Cardiac muscle cell (in vitro differentiated cells and primary cell): Measurements from ENCODE around the gene FAM168A. TPM values are rescaled to one million over a fixed set of nuclear protein-coding genes. Genes with fewer than 3 reads are reported as not detected.
A peak's percentile ranks its signal among the peaks of the same experiment; 100 is the strongest.

ENCODE experiments used
- DNase-seq, 2 donors: peaks; one replicate each; pipeline versions ENCODE4 v3.0.0 to v3.0.0-alpha.2; 2010 to 2017; ENCODE audit warnings: low read depth in 1 of 2, low spot score in 1 of 2
- H3K27ac ChIP-seq: fragments of 200-600 bp; sonication (generic); 2 replicates; pipeline ENCODE4 v1.5.1; 2016
- H3K27me3 ChIP-seq: fragments of 200-600 bp; sonication (generic); 2 replicates; pipeline ENCODE4 v1.6.0; 2016; ENCODE audit warnings: control low read depth
- H3K36me3 ChIP-seq: fragments of 200-600 bp; sonication (generic); 2 replicates; pipeline ENCODE4 v1.5.1; 2016; ENCODE audit warnings: control low read depth
- H3K4me1 ChIP-seq: fragments of 200-600 bp; sonication (generic); 2 replicates; pipeline ENCODE4 v1.8.1; 2017; ENCODE audit warnings: low read depth, mild to moderate bottlenecking, mixed run types
- H3K4me3 ChIP-seq: fragments of 200-600 bp; sonication (generic); 2 replicates; pipeline ENCODE4 v1.5.1; 2016; ENCODE audit warnings: mild to moderate bottlenecking
- H3K9me3 ChIP-seq: fragments of 200-600 bp; sonication (generic); 2 replicates; pipeline ENCODE4 v1.5.1; 2017; ENCODE audit warnings: low read depth, mild to moderate bottlenecking, control low read depth
- polyA plus RNA-seq: library from polyadenylated mRNA; unstranded; fragments of >200 nt; fragmentation: Nextera tagmentation; extraction: Ambion mirVana; gene quantifications from 2 replicates; pipeline ENCODE4 v1.2.1, GENCODE V29; 2016
- total RNA-seq: library from RNA; depleted of rRNA; stranded (reverse); fragments of >200 nt; gene quantifications from 2 replicates; pipeline ENCODE4 v1.2.3, GENCODE V29; 2016
- TF ChIP-seq, protein P1 (sequence below): IDR thresholded peaks from 2 replicates; pipeline ENCODE4 v1.5.1; 2012; ENCODE audit warnings: low read depth, mild to moderate bottlenecking, low read length

FAM168A gene
- 32.4 and 33.0 TPM in 2 replicates for total RNA-seq
- polyA plus RNA-seq, result 9.7 TPM in 2 replicates

DNA sequence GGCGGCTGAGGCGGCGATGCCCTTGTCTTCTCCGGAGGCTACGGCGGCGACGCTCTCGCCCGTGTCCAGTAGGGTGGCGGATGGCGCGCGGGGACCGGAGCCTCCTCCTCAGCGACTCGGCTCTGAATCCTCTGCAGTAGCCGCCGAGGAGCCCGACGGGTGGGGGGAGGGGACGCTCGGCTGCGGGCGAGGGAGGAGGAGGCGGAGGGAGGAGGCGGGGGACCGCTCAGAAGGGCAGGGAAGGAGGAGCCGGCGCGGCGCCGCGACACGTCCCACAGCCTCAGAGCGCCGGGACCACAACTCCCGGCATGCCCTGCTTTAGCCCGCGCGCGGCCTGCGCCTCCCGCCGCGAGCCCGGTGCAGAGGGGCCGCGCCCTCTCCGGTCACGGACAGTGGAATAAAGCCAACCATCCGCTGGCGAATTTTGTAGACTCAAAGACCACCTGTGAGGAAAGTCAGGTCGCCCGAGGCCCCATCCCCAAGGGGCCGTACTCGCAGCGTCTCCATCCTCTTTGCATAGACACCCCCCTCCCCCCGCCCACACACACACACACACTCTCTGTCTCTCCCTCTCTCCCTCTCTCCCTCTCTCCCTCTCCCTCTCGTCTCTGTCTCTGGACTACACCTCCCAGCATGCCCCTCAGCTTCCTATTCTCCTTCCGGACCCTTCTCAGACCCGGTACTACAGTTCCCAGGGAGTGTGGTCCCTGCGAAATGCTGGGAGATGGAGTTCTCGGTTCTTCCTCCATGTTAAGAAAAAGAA, at the start of gene FAM168A:
FAM168A (minus strand) TSS at position 157 of the 763 bp plus-strand sequence. CDS start 129,638 bp downstream, outside the sequence.
- Histone ChIP-seq H3K27me3 (no peaks in the 10 kb centered on the region), H3K27ac (peak within 1 kb of the TSS; percentile 33), H3K4me1 (peaks cover 14% of the 10 kb centered on the region), H3K4me3 (peak within 1 kb of the TSS; percentile 68), H3K9me3 (no peaks in the 10 kb centered on the region), H3K36me3 (no peaks in the 10 kb centered on the region)
- TF ChIP-seq, protein P1, sequence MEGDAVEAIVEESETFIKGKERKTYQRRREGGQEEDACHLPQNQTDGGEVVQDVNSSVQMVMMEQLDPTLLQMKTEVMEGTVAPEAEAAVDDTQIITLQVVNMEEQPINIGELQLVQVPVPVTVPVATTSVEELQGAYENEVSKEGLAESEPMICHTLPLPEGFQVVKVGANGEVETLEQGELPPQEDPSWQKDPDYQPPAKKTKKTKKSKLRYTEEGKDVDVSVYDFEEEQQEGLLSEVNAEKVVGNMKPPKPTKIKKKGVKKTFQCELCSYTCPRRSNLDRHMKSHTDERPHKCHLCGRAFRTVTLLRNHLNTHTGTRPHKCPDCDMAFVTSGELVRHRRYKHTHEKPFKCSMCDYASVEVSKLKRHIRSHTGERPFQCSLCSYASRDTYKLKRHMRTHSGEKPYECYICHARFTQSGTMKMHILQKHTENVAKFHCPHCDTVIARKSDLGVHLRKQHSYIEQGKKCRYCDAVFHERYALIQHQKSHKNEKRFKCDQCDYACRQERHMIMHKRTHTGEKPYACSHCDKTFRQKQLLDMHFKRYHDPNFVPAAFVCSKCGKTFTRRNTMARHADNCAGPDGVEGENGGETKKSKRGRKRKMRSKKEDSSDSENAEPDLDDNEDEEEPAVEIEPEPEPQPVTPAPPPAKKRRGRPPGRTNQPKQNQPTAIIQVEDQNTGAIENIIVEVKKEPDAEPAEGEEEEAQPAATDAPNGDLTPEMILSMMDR, result no peak
- peak; percentile 98 to 99 for DNase-seq

- H3K4me1 ChIP-seq, result peaks cover 5% of the 10 kb centered on the region
- peak overlapping the region; percentile 14 for H3K4me3 ChIP-seq
- no peaks in the 10 kb centered on the region for H3K9me3 ChIP-seq
- no peak overlapping the region for H3K27ac ChIP-seq
- TF ChIP-seq, protein P1, result no peak
- peaks cover 4% of the 10 kb centered on the region for H3K27me3 ChIP-seq
- DNase-seq, result peak; percentile 91 to 93
- no peaks in the 10 kb centered on the region for H3K36me3 ChIP-seq
Observed at GRCh38 chr11:73647459-73648100, 49.7 kb upstream of the FAM168A start.

- peak in 1 of 2 donors; percentile 64 for DNase-seq
- Histone ChIP-seq H3K36me3 (no peaks in the 10 kb centered on the region), H3K27me3 (peaks cover 4% of the 10 kb centered on the region), H3K4me3 (no peak within 1 kb of the TSS), H3K4me1 (peaks cover 5% of the 10 kb centered on the region), H3K27ac (no peak within 1 kb of the TSS), H3K9me3 (no peaks in the 10 kb centered on the region)
- TF ChIP-seq, protein P1, result no peak
Observed at GRCh38 chr11:73645972-73646631, 48.2 kb upstream of the FAM168A start, which contains the start of gene PLEKHB1. Gene PLEKHB1 (plus strand): TSS chr11:73646581. CDS start chr11:73646609, 28 bp downstream.

DNA sequence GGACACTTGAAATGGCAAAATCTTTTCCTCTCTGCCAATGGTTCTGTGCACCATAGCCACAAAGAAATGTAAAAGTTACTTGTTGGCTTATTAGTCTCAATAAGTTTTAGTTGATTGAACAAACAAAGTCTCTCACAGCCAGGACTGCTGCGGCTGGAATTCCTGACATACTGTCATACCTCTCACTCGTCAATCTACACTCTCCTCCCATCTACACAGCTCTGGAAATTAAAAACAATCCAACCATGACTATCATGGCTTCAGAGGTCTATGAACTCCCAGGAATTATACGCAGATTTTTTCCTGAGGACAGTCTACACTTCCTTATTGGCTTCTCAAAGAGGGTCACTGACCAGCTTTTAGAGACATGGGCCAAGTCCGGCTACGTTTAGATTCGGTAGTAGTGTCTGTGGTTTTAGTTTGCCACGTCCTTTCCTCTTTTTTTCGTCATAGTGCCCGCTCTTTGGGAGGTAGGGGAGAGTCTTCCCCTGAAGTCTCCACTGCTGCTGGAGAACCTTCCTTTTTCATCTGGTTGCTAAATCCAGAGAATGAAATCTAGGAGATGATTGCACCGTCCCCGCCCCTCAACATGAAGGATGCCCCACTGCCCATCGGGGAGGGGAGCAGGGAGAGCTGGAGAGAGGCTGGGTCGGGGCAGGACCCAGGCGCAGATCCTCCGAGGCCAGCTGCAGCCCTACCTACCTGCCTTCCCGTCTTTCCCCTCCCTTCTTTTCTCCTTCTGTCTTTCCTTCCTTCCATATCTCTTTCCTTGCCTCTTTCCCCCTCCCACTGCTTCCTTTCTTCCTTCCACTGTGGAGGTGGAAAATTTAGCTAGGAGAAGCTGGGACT, 47.4 kb upstream of the FAM168A start:
- no peak overlapping the region for H3K4me3 ChIP-seq
- peaks cover 4% of the 10 kb centered on the region for H3K27me3 ChIP-seq
- no peak overlapping the region for H3K27ac ChIP-seq
- no peaks in the 10 kb centered on the region for H3K36me3 ChIP-seq
- peaks cover 5% of the 10 kb centered on the region for H3K4me1 ChIP-seq
- TF ChIP-seq, protein P1, result no peak
- peak in 1 of 2 donors; percentile 29 for DNase-seq
- H3K9me3 ChIP-seq, result no peaks in the 10 kb centered on the region

GRCh38 chr11:73641668-73642067, 43.8 kb upstream of the FAM168A start:
- Histone ChIP-seq H3K27me3 (peaks cover 4% of the 10 kb centered on the region), H3K9me3 (no peaks in the 10 kb centered on the region), H3K4me3 (no peak overlapping the region), H3K4me1 (peaks cover 5% of the 10 kb centered on the region), H3K27ac (no peak overlapping the region), H3K36me3 (no peaks in the 10 kb centered on the region)
- DNase-seq, result no peak
- TF ChIP-seq, protein P1, result no peak
